Large intestine (tissue), 3 donors: Measurements from ENCODE around the gene SPSB1. TPM values are rescaled to one million over a fixed set of nuclear protein-coding genes. Genes with fewer than 3 reads are reported as not detected.
"Not testable (repeated sequence)": the region's sequence is repeated elsewhere in the genome, so short reads cannot be mapped to it uniquely, and the experiment has no call there.

Experiments
- DNase-seq, 2 donors: peaks; one replicate each; pipeline versions ENCODE4 v3.0.0 to v3.0.0-alpha.2; 2013
- H3K27ac ChIP-seq: one replicate; pipeline ENCODE4 v1.5.1; 2013; ENCODE audit warnings: low read length
- H3K27me3 ChIP-seq: 2 replicates; pipeline ENCODE4 v1.6.1; 2013; ENCODE audit warnings: low read length; ENCODE audit not compliant: control insufficient read depth, insufficient read depth
- H3K36me3 ChIP-seq: 2 replicates; pipeline ENCODE4 v1.6.1; 2013; ENCODE audit warnings: low read length; ENCODE audit not compliant: control insufficient read depth, insufficient read depth
- H3K4me1 ChIP-seq: one replicate; pipeline ENCODE4 v1.6.1; 2013; ENCODE audit warnings: low read length; ENCODE audit not compliant: control insufficient read depth, insufficient read depth
- H3K4me3 ChIP-seq: one replicate; pipeline ENCODE4 v1.5.1; 2013; ENCODE audit warnings: low read length
- H3K9me3 ChIP-seq: one replicate; pipeline ENCODE4 v1.6.1; 2013; ENCODE audit warnings: mild to moderate bottlenecking, low read depth, low read length, moderate library complexity; ENCODE audit not compliant: control insufficient read depth
- WGBS: methylation state at CpG from one replicate; pipeline ENCODE4 v1.1.5; 2013; ENCODE audit warnings: low lambda C conversion rate; ENCODE audit not compliant: insufficient coverage; 5-methylcytosine and 5-hydroxymethylcytosine counted together
- polyA plus RNA-seq: library from polyadenylated mRNA; unstranded; fragments of 120-200 nt; gene quantifications from one replicate; pipeline ENCODE4 v1.2.1, GENCODE V29; 2013

Gene SPSB1
- polyA plus RNA-seq, 1 donor, result 23.7 TPM

DNA sequence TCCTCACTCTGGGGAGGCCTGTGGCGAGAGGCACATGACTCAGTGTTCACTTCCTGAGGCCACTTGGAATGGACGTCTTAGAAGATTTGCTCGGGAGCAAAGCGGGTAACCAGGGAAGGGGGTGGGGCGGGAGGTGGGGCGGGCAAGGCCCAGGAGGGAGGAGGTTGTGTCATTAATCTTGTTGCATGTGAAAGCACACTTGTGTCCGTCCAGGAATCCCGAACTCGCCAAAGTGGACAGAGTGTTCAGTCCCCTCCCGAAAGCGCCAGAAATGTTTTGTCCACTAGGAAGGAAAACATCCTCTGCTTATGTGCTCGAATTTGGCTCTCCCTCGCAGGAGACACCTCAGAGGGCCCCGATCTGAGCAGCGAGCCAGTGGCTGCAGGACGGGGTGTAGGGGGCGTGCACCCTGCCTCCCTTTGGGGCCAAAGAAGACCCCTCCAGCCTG, 84.2 kb downstream of the SPSB1 start:
- H3K27ac ChIP-seq, result peak overlapping the region; percentile 35
- H3K9me3 ChIP-seq, result no peaks in the 10 kb centered on the region
- no peak overlapping the region for H3K4me3 ChIP-seq
- no CpG with 5 or more reads among the region's 17 CpGs for WGBS
- no peaks in the 10 kb centered on the region for H3K36me3 ChIP-seq
- no peaks in the 10 kb centered on the region for H3K27me3 ChIP-seq
- no peak for DNase-seq
- peaks cover 24% of the 10 kb centered on the region for H3K4me1 ChIP-seq

DNA sequence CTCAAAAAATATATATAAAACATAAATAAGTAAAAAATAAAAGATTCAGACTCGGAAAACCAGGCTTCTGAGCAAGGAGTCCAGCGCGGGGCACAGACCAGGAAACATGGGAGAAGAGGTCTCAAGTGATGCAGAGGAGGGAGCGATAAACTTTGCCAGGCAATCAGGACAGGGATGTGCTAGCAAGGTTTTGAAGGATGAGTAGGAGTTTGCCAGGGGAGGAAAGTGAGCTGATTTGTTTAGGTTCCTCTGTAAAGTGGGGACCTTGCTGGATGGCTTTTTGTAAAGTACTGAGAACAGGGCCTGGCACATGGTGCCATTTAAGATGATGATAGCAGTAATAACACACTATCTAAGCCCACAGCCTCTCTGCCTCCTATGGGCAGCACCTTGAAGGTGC, 86.1 kb downstream of the SPSB1 start:
- Histone ChIP-seq H3K27me3 (no peaks in the 10 kb centered on the region), H3K36me3 (no peaks in the 10 kb centered on the region), H3K4me3 (no peak overlapping the region), H3K4me1 (peaks cover 13% of the 10 kb centered on the region), H3K9me3 (no peaks in the 10 kb centered on the region), H3K27ac (no peak overlapping the region)
- DNase-seq, result no peak
- 100% methylated on average over 1 of the region's 4 CpGs for WGBS

DNA sequence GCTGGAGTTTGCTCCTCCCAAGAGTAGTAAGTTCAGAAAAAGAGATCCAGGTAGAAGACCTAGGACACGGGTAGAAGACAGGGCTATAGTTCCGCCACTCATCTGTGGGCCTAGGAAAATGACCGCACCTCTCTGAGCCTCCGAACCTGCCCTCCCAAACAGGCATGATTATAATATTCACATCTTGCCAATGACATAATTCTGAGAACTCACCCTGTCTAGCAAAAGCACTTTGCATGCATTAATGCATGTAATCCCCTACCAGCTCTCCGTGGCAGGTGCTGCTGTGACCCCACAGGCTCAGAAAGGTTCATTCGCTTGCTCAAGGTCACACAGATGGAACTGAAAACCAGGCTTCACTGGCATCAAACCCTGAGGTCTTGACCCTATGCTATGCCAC, 88.0 kb downstream of the SPSB1 start:
- 95% methylated on average over 3 of the region's 6 CpGs for WGBS

DNA sequence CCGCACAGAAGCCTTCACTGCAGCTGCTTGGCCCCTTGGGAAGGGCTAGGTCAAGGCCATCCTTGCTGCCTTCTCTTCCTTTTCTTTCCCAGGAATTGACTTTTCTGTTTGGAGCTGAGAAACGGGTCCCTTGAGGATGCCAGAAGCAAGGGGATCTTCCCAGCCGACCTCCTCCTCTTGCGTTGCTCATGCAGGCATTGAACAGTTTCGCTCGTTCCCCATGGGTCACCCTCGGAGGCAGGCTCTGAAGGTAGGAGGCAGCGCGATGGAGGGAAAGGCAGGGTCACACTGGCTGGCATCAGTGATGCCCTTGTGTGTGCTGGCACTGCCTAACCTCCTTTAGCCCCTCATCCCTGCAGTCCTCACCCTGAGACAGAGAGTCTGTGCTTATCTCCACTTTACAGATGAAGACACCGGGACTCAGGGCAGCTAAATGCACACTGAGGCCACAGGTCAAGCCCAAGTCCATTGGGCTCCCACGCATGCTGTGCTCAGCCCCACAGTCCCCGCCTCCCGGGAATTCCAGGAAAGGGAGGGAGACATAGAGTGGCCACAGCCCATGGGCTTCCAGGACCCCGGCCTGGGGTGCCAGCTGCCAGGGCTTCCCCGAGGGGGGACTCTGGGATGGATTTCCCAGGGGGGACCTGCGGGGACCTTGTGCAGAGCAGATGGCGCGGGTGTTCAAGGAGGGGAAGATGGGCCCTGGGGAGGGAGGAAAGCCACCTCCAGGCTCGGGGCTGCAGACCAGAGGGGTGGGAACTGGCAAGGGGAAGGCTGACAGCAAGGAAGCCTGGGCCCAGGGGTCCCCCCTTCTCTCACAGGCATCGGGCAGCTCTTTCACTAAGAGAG, 90.2 kb downstream of the SPSB1 start:
- DNase-seq, result no peak
- H3K4me3 ChIP-seq, result no peak overlapping the region
- no peaks in the 10 kb centered on the region for H3K9me3 ChIP-seq
- H3K4me1 ChIP-seq, result peaks cover 22% of the 10 kb centered on the region
- H3K27me3 ChIP-seq, result no peaks in the 10 kb centered on the region
- H3K27ac ChIP-seq, result no peak overlapping the region
- WGBS, result no CpG with 5 or more reads among the region's 20 CpGs
- no peaks in the 10 kb centered on the region for H3K36me3 ChIP-seq

More for the DNA sequence above, 88.0 kb downstream of the SPSB1 start:
- H3K4me3 ChIP-seq, result no peak overlapping the region
- H3K9me3 ChIP-seq, result no peaks in the 10 kb centered on the region
- H3K27me3 ChIP-seq, result no peaks in the 10 kb centered on the region
- no peak for DNase-seq
- H3K27ac ChIP-seq, result no peak overlapping the region
- peaks cover 24% of the 10 kb centered on the region for H3K4me1 ChIP-seq
- no peaks in the 10 kb centered on the region for H3K36me3 ChIP-seq

DNA sequence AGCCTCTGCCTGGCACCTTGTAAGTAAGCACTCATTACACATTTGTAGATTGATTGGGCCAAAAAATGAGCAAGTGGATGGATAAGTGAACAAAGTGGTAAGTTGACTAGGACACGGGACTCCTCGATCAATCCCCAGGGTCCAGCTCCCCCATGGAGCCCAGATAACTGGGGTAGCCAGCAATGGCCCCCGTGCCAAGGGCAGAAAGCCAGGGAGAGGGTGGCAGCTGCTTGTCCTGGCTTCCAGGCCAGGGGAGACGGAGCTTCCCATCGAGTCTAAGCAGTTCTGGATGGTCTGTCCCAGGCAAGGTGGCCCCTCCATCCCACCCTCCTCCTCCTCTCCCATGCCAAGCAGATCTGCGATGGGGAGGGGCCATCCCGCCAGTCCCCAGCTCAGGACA, 91.4 kb downstream of the SPSB1 start:
- Histone ChIP-seq H3K9me3 (no peaks in the 10 kb centered on the region), H3K4me3 (no peak overlapping the region), H3K4me1 (peaks cover 22% of the 10 kb centered on the region), H3K27ac (no peak overlapping the region), H3K27me3 (no peaks in the 10 kb centered on the region), H3K36me3 (no peaks in the 10 kb centered on the region)
- WGBS, result no CpG with 5 or more reads among the region's 7 CpGs
- no peak for DNase-seq

DNA sequence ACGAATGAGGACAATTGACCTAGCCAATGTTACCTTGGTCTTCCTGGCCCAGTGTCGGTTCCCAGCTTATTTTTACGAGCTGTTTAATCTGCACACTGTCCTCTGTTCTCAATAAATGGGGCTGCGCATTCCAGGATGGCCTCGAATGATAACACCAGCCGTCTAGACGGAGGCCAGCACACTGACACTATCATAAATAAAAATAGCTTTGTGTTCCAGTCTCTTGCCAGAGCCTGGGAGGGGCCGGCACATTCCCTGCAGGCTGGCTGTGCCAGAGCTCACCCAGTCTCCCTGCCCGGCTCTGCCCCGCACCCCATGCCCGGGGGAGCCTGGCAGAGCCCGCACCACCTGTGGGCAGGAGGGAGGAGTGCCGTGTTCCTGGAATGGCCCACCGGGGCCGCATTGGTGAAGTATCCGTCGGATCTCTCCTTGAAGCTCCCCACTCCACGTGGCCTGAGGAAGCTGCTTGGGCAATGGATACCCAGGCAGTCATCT, 92.1 kb downstream of the SPSB1 start:
- no peaks in the 10 kb centered on the region for H3K27me3 ChIP-seq
- H3K9me3 ChIP-seq, result no peaks in the 10 kb centered on the region
- H3K36me3 ChIP-seq, result no peaks in the 10 kb centered on the region
- H3K4me1 ChIP-seq, result peaks cover 22% of the 10 kb centered on the region
- 43% methylated on average over 1 of the region's 18 CpGs for WGBS
- no peak overlapping the region for H3K27ac ChIP-seq
- DNase-seq, result peak in 1 of 2 donors; percentile 54
- H3K4me3 ChIP-seq, result no peak overlapping the region

DNA sequence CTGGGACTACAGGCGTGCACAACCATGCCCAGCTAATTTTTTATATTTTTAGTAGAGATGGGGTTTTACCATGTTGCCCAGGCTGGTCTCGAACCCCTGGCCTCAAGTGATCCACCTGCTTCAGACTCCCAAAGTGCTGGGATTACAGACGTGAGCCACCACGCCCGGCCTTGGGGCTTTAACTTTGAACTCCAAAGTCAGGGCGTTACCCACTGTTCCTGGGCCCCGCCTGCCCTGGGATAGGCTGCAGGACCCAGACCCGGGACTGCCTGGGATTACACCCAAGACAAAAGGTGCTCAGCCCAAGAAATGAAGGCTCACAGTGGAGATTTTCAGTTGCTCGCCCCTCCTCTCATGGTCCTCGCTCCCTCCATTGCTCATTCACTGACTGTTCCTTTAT, 92.7 kb downstream of the SPSB1 start:
- WGBS, result no CpG with 5 or more reads among the region's 10 CpGs
- DNase-seq, result not testable (repeated sequence)

DNA sequence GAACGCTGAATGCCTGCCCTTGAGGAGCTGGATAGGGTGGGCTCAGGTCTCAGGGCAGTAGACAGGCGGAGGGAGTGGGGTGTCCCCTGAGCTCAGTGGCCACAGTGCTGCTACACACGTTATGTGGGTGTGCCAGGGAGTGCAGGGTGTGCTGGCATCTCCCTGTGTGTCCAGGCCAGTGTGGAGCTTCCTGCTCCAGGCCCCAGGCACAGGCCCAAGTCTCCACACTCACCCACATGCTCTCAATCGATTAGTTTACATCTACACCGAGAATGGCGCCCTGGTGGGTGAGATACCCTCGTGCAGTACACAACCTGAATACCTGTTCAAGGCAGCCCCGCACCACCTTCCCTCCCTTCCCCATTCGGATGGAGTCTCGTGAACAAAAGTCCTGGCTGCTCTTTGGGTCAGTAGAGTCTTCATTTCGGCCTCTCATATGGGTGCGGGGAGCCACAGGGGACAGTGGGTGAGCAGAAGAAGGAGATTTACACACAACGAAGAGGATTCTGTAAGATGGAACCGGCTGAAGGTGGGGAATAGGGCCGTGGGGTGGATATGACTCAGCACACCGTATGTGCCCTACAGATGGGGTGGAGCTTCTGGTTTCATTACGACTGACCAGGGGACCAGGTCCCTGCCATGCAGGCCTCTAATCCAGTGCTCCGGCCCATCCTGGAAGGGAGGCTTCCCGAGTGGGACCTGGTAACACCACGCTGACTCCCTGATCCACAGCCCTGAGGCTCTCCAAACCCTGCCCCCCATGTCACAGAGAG, 93.3 kb downstream of the SPSB1 start:
- Histone ChIP-seq H3K27ac (no peak overlapping the region), H3K9me3 (no peaks in the 10 kb centered on the region)
- no CpG with 5 or more reads among the region's 20 CpGs for WGBS

More for the DNA sequence above, 92.7 kb downstream of the SPSB1 start:
- H3K36me3 ChIP-seq, H3K9me3 ChIP-seq, H3K27ac ChIP-seq, H3K4me3 ChIP-seq, H3K27me3 ChIP-seq: not testable (repeated sequence)
- peaks cover 22% of the 10 kb centered on the region for H3K4me1 ChIP-seq

DNA sequence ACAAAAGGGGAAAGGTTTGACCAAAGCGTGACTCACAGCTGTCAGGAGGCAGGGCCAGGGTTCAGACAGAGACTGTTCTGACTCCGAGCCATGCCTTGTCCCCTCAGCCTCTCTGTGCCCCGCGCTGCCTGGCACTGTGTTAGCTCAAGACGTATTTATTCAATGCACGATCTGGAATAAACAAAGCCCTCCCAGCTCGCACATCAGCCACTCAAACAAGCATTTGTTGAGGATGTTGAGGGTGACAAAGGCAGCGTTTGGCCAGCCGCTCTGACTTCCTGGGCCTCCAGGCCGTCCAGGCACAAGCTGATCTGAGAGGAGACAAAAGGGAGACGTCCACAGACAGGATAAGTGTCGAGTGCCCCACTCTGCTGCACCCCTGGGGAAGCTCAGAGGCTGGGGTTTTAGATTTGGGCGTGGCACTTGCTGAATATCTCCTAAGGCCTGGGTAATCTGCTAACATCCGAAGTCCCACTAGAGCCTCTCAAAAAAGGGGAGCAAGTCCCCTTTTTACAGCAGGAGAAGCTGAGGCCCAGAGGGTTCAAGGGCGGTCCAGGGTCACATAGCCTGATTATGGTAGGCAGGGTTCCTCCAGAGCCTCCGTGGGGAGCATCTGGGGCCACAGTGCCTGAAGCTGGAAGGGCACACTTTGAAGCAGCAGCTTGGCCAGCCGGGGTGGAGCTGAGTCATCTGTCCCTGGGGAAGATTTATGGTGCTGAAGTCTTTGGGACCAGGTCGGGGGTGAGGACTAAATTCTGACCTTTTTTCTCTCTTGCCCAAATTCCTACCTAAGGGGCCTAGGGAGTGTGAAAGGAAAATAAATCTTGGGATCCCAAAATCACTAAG, 95.9 kb downstream of the SPSB1 start:
- Histone ChIP-seq H3K27ac (no peak overlapping the region), H3K27me3 (no peaks in the 10 kb centered on the region), H3K9me3 (no peaks in the 10 kb centered on the region), H3K4me1 (peaks cover 17% of the 10 kb centered on the region), H3K36me3 (no peaks in the 10 kb centered on the region), H3K4me3 (no peak overlapping the region)
- WGBS, result no CpG with 5 or more reads among the region's 18 CpGs
- DNase-seq, result peak in 1 of 2 donors; percentile 50

More for the DNA sequence above, 93.3 kb downstream of the SPSB1 start:
- Histone ChIP-seq H3K4me1 (peaks cover 19% of the 10 kb centered on the region), H3K4me3 (no peak overlapping the region), H3K27me3 (no peaks in the 10 kb centered on the region), H3K36me3 (no peaks in the 10 kb centered on the region)
- DNase-seq, result no peak

DNA sequence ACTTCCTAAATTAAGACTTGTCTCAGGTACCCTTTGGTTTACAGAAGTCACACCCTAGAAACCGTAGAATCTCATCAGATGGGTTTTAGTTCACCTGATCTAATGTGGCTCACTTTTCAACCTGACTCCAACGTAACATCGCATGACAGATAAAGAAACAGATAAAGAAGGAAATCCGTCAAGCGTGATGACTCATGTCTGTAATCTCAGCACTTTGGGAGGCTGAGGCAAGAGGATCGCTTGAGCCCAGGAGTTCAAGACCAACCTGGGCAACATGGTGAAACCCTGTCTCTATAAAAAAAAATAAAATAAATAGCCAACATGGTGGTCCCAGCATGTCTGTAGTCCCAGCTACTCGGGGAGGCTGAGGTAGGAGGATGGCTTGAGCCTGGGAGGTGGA, 97.3 kb downstream of the SPSB1 start:
- no peak for DNase-seq
- H3K27ac ChIP-seq, result no peak overlapping the region
- no peaks in the 10 kb centered on the region for H3K27me3 ChIP-seq
- H3K4me1 ChIP-seq, result peaks cover 8% of the 10 kb centered on the region
- WGBS, result 53% methylated on average over 3 of the region's 7 CpGs
- H3K4me3 ChIP-seq, result no peak overlapping the region
- no peaks in the 10 kb centered on the region for H3K36me3 ChIP-seq
- no peaks in the 10 kb centered on the region for H3K9me3 ChIP-seq
